Ectodermal cell (in vitro differentiated cells): ENCODE results near the gene TNFSF10.
"Not testable (repeated sequence)": the region's sequence is repeated elsewhere in the genome, so short reads cannot be mapped to it uniquely, and the experiment has no call there.

Source experiments
- H3K27ac ChIP-seq: 2 replicates; pipeline ENCODE4 v1.7.0; 2013; ENCODE audit warnings: mild to moderate bottlenecking, low read depth, low read length; ENCODE audit not compliant: insufficient read depth, poor library complexity, severe bottlenecking
- H3K27me3 ChIP-seq: 2 replicates; pipeline ENCODE4 v1.7.0; 2013; ENCODE audit warnings: mild to moderate bottlenecking, low read length; ENCODE audit not compliant: insufficient read depth, control insufficient read depth, poor library complexity, severe bottlenecking
- H3K36me3 ChIP-seq: one replicate; pipeline ENCODE4 v1.7.0; 2013; ENCODE audit warnings: low read length; ENCODE audit not compliant: control insufficient read depth, insufficient read depth
- H3K4me1 ChIP-seq: one replicate; pipeline ENCODE4 v1.7.0; 2013; ENCODE audit warnings: low read length; ENCODE audit not compliant: control insufficient read depth, insufficient read depth
- H3K4me3 ChIP-seq: 2 replicates; pipeline ENCODE4 v1.7.0; 2013; ENCODE audit warnings: low read depth, low read length, control low read depth; ENCODE audit not compliant: insufficient read depth
- H3K9me3 ChIP-seq: 2 replicates; pipeline ENCODE4 v1.7.0; 2013; ENCODE audit warnings: mild to moderate bottlenecking, low read length, moderate library complexity; ENCODE audit not compliant: control insufficient read depth
- WGBS, 2 experiments: methylation state at CpG; one replicate each; pipeline ENCODE4 v1.1.7; 2013; ENCODE audit warnings: missing lambda C conversion rate in 2 of 2; 5-methylcytosine and 5-hydroxymethylcytosine counted together

TNFSF10 gene

GRCh38 chr3:172517859-172518466, 5.3 kb downstream of the TNFSF10 start:
- H3K4me1 ChIP-seq, result no peaks in the 10 kb centered on the region
- H3K27me3 ChIP-seq, result no peaks in the 10 kb centered on the region
- H3K9me3 ChIP-seq, result no peaks in the 10 kb centered on the region
- H3K27ac ChIP-seq, result no peak overlapping the region
- no peaks in the 10 kb centered on the region for H3K36me3 ChIP-seq
- WGBS, 2 experiments, result 95% methylated on average over 8 of the region's 8 CpGs
- no peak overlapping the region for H3K4me3 ChIP-seq

- H3K9me3 ChIP-seq, result no peaks in the 10 kb centered on the region
- WGBS, 2 experiments, result 90 to 94% methylated on average over 7 of the region's 7 CpGs
- H3K27me3 ChIP-seq, result no peaks in the 10 kb centered on the region
- H3K27ac ChIP-seq, result no peak overlapping the region
- no peak overlapping the region for H3K4me3 ChIP-seq
- no peaks in the 10 kb centered on the region for H3K36me3 ChIP-seq
- no peaks in the 10 kb centered on the region for H3K4me1 ChIP-seq
Measured at GRCh38 chr3:172516318-172517214, 6.7 kb downstream of the TNFSF10 start.

- WGBS, 2 experiments, result 87 to 89% methylated on average over 4 of the region's 4 CpGs
Measured at GRCh38 chr3:172515130-172515918, 7.9 kb downstream of the TNFSF10 start.

GRCh38 chr3:172514678-172515077, 8.6 kb downstream of the TNFSF10 start:
- Histone ChIP-seq H3K4me3 (no peak overlapping the region), H3K27me3 (no peaks in the 10 kb centered on the region), H3K36me3 (no peaks in the 10 kb centered on the region), H3K9me3 (no peaks in the 10 kb centered on the region), H3K27ac (no peak overlapping the region), H3K4me1 (no peaks in the 10 kb centered on the region)
- 91% methylated on average over 4 of the region's 4 CpGs for whole genome bisulfite sequencing, 2 experiments

More at GRCh38 chr3:172515130-172515918, 7.9 kb downstream of the TNFSF10 start:
- no peaks in the 10 kb centered on the region for H3K4me1 ChIP-seq
- no peaks in the 10 kb centered on the region for H3K36me3 ChIP-seq
- no peaks in the 10 kb centered on the region for H3K9me3 ChIP-seq
- H3K4me3 ChIP-seq, result no peak overlapping the region
- no peak overlapping the region for H3K27ac ChIP-seq
- H3K27me3 ChIP-seq, result no peaks in the 10 kb centered on the region

GRCh38 chr3:172513488-172513887, 9.7 kb downstream of the TNFSF10 start:
- Histone ChIP-seq H3K9me3 (no peaks in the 10 kb centered on the region), H3K27me3 (no peaks in the 10 kb centered on the region), H3K36me3 (no peaks in the 10 kb centered on the region), H3K4me1 (no peaks in the 10 kb centered on the region), H3K27ac (no peak overlapping the region), H3K4me3 (no peak overlapping the region)
- 97 to 100% methylated on average over 1 of the region's 2 CpGs for WGBS, 2 experiments

GRCh38 chr3:172511783-172512762, 11.2 kb downstream of the TNFSF10 start:
- Histone ChIP-seq H3K27me3 (no peaks in the 10 kb centered on the region), H3K4me3 (no peak overlapping the region), H3K36me3 (no peaks in the 10 kb centered on the region), H3K9me3 (no peaks in the 10 kb centered on the region), H3K4me1 (no peaks in the 10 kb centered on the region), H3K27ac (no peak overlapping the region)
- 94 to 98% methylated on average over 6 to 7 of the region's 7 CpGs for WGBS, 2 experiments

- Histone ChIP-seq H3K4me3 (no peak overlapping the region), H3K4me1 (no peaks in the 10 kb centered on the region), H3K27me3 (no peaks in the 10 kb centered on the region), H3K36me3 (no peaks in the 10 kb centered on the region), H3K9me3 (no peaks in the 10 kb centered on the region), H3K27ac (no peak overlapping the region)
Measured at GRCh38 chr3:172506094-172506493, 17.1 kb downstream of the TNFSF10 start.

- Histone ChIP-seq H3K27ac (no peak overlapping the region), H3K4me1 (no peaks in the 10 kb centered on the region), H3K9me3 (no peaks in the 10 kb centered on the region), H3K4me3 (no peak overlapping the region), H3K36me3 (no peaks in the 10 kb centered on the region), H3K27me3 (no peaks in the 10 kb centered on the region)
Measured at GRCh38 chr3:172501540-172501939, 21.7 kb downstream of the TNFSF10 start.

- H3K27ac ChIP-seq, H3K9me3 ChIP-seq, H3K27me3 ChIP-seq, H3K4me1 ChIP-seq, H3K4me3 ChIP-seq, H3K36me3 ChIP-seq: not testable (repeated sequence)
- 43 to 44% methylated on average over 4 of the region's 4 CpGs for WGBS, 2 experiments
Measured at GRCh38 chr3:172490198-172490669, 33.0 kb downstream of the TNFSF10 start.
